ENCODE measurements around the gene TSPYL4. TPM values are rescaled to one million over a fixed set of nuclear protein-coding genes. Genes with fewer than 3 reads are reported as not detected.
"Not testable (repeated sequence)": the region's sequence is repeated elsewhere in the genome, so short reads cannot be mapped to it uniquely, and the experiment has no call there.

TSPYL4 gene
- total and polyA plus RNA-seq, 7 donors, result 2.8 to 10.1 (median 6.5) TPM

DNA sequence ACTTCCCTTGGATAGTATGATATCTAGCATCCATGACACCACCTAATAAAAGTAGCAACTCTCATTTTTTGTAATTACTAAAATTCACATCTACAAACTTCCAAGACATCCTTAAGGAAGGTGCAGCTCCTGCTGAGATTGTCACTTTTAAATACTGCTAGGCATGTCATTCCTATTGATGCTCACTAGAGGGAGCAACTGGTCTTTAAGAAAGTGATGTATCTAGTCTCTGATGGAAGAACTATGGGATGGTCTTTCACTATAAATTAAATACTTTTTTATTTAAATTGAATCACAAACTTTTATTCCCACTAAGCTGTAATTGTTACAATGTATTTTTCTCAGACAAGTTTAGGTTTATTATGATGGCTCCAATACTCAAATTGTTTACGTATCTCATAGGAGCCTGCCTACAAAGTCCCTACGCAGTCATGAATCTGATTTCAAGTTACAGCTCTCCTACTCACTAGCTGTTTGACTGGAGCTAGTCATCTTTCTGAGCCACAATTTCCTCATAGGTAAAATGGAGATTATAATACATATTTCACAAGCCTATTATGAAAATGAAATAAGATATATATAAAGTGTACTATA lies 33.9 kb upstream of the TSPYL4 start:
- Histone ChIP-seq H3K4me1 (peaks cover 2% of the 10 kb centered on the region), H3K9me3 (no peaks in the 10 kb centered on the region), H3K36me3 (ENCODE audit: insufficient read depth in 1 of 2, low read depth in 1 of 2) (no peaks in the 10 kb centered on the region), H3K27ac (no peak overlapping the region), H3K27me3 (ENCODE audit: insufficient read depth in 3 of 3, low read length in 2 of 3) (no peaks in the 10 kb centered on the region), H3K4me3 (no peak overlapping the region)
- intact Hi-C loops (cut with DNase I), result loop anchor here (2.0 to 10.0 kb wide), 4 partner anchors 127 to 273 kb away; no protein-coding TSS in a partner anchor
- no peak for DNase-seq
- TF ChIP-seq, protein P1, sequence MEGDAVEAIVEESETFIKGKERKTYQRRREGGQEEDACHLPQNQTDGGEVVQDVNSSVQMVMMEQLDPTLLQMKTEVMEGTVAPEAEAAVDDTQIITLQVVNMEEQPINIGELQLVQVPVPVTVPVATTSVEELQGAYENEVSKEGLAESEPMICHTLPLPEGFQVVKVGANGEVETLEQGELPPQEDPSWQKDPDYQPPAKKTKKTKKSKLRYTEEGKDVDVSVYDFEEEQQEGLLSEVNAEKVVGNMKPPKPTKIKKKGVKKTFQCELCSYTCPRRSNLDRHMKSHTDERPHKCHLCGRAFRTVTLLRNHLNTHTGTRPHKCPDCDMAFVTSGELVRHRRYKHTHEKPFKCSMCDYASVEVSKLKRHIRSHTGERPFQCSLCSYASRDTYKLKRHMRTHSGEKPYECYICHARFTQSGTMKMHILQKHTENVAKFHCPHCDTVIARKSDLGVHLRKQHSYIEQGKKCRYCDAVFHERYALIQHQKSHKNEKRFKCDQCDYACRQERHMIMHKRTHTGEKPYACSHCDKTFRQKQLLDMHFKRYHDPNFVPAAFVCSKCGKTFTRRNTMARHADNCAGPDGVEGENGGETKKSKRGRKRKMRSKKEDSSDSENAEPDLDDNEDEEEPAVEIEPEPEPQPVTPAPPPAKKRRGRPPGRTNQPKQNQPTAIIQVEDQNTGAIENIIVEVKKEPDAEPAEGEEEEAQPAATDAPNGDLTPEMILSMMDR (IDR thresholded peaks at IDR 0.05), result peak; percentile 92
- WGBS, 3 donors, result 91 to 95% (median 94%) methylated on average over 2 of the region's 2 CpGs
- peak; percentile 65 to 87 (median 74) for ATAC-seq

DNA sequence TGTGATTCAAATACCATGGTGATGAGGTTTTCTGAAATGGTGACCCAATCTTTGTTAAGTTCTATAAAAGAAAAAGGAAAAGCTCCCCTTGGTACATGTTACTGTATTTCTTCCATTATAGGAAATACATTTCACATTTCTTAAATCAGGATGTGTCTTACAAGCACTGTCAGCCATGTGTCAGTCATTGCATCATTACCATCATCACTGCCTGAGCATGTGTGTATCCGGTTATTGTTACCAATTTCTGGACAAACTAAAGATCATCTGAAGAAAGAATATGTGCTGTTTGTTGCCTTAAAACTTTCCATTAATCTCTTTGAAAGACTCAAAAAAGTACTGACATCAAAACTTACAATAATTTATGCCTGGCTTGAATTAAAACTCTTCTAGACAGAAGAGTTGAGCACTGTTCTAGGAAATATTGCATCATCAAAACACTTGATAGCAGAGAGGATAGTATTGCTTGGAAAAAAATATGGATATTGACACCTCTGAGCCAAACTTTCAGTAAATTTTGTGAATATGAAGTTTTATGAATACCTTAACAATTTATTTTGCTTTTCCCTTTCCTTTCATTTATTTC lies 33.0 kb upstream of the TSPYL4 start:
- DNase-seq (no peak), ATAC-seq (no peak)
- Histone ChIP-seq H3K9me3 (no peaks in the 10 kb centered on the region), H3K4me1 (peaks cover 9% of the 10 kb centered on the region), H3K4me3 (no peak overlapping the region), H3K27ac (no peak overlapping the region), H3K36me3 (ENCODE audit: insufficient read depth in 1 of 2, low read depth in 1 of 2) (no peaks in the 10 kb centered on the region), H3K27me3 (ENCODE audit: insufficient read depth in 3 of 3, low read length in 2 of 3) (no peaks in the 10 kb centered on the region)
- intact Hi-C loops (cut with DNase I), result loop anchor here (2.0 to 10.0 kb wide), 4 partner anchors 128 to 274 kb away; no protein-coding TSS in a partner anchor
- TF ChIP-seq, protein P1 (IDR thresholded peaks at IDR 0.05), result no peak
- 85 to 90% (median 86%) methylated on average over 1 of the region's 1 CpG for WGBS, 3 donors

DNA sequence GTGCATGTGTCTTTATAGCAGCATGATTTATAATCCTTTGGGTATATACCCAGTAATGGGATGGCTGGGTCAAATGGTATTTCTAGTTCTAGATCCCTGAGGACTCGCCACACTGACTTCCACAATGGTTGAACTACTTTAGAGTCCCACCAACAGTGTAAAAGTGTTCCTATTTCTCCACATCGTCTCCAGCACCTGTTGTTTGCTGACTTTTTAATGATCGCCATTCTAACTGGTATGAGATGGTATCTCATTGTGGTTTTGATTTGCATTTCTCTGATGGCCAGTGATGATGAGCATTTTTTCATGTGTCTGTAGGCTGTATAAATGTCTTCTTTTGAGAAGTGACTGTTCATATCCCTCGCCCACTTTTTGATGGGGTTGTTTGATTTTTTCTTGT lies 31.1 kb upstream of the TSPYL4 start:
- intact Hi-C loops (cut with DNase I), result loop anchor here (5.0 to 10.0 kb wide), 3 partner anchors 130 to 247 kb away; no protein-coding TSS in a partner anchor
- peaks cover 20% of the 10 kb centered on the region for H3K4me1 ChIP-seq
- not testable (repeated sequence) for H3K27me3 ChIP-seq (ENCODE audit: insufficient read depth in 3 of 3, low read length in 2 of 3); ATAC-seq; H3K27ac ChIP-seq; H3K9me3 ChIP-seq; DNase-seq; H3K4me3 ChIP-seq; H3K36me3 ChIP-seq (ENCODE audit: insufficient read depth in 1 of 2, low read depth in 1 of 2)
- 88 to 98% (median 96%) methylated on average over 4 of the region's 4 CpGs for whole genome bisulfite sequencing, 3 donors

DNA sequence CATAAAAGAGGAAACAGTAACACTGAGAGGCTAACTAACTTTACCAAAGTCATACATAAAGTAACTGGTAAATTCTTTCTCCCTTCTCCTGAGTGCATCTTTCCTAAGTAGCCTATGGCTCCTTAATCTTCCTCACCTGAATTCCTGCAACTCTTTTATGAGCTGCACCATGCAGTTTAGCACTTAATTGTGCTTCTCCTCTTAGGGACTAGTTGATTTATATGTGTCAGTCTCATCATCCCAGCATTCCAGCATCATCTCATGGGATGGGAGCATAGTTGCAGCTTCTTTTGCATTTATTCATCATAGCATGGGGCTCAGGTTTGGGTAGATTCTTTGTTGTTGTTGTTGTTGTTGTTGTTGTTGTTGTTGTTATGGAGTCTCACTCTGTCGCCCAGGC lies 29.3 kb upstream of the TSPYL4 start:
- peaks cover 0 to 3% of the 10 kb centered on the region in 2 donors for H3K36me3 ChIP-seq (ENCODE audit: insufficient read depth in 1 of 2, low read depth in 1 of 2)
- H3K4me3 ChIP-seq, result no peak overlapping the region
- no peaks in the 10 kb centered on the region for H3K27me3 ChIP-seq (ENCODE audit: insufficient read depth in 3 of 3, low read length in 2 of 3)
- H3K9me3 ChIP-seq, result no peaks in the 10 kb centered on the region
- TF ChIP-seq, protein P1 (IDR thresholded peaks at IDR 0.05), result no peak
- DNase-seq (no peak), ATAC-seq (no peak)
- WGBS, 3 donors, result 68 to 87% (median 69%) methylated on average over 1 of the region's 1 CpG
- intact Hi-C loops (cut with DNase I), result loop anchor here in 1 of 2 donors (10.0 kb wide), 1 partner anchor 132 kb away; no protein-coding TSS in a partner anchor
- peaks cover 24% of the 10 kb centered on the region for H3K4me1 ChIP-seq
- H3K27ac ChIP-seq, result no peak overlapping the region

DNA sequence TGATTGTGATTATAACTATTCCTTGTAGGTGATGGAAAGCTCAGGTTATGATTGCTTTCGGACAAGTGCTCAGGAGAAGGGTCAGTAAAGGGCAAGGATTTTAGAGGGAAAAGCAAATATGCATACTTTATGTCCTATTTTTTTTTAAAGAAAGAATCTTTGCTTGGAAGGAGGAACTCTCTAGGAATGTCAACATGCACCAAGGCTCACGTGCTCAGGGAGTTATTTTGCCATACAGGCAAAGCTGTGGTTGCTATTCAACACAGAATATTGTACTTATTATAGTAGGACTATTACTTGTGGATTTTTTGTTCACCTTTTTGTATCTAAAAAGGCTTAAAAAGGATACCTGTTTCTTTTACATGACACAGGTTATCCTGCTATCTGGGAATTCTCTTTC lies 28.8 kb upstream of the TSPYL4 start:
- DNase-seq (no peak), ATAC-seq (no peak)
- H3K27ac ChIP-seq, result no peak overlapping the region
- H3K4me3 ChIP-seq, result no peak overlapping the region
- no peaks in the 10 kb centered on the region for H3K9me3 ChIP-seq
- H3K27me3 ChIP-seq (ENCODE audit: insufficient read depth in 3 of 3, low read length in 2 of 3), result no peaks in the 10 kb centered on the region
- intact Hi-C loops (cut with DNase I), result loop anchor here in 1 of 2 donors (10.0 kb wide), 1 partner anchor 132 kb away; no protein-coding TSS in a partner anchor
- TF ChIP-seq, protein P1 (IDR thresholded peaks at IDR 0.05), result no peak
- 60 to 76% (median 68%) methylated on average over 2 of the region's 2 CpGs for WGBS, 3 donors
- H3K4me1 ChIP-seq, result peaks cover 29% of the 10 kb centered on the region
- H3K36me3 ChIP-seq (ENCODE audit: insufficient read depth in 1 of 2, low read depth in 1 of 2), result peaks cover 0 to 8% of the 10 kb centered on the region in 2 donors

All from psoas muscle (tissue), 8 donors.